ENCODE data around the gene DNAJC18.

DNAJC18 gene

GRCh38 chr5:139364466-139364865 lies 74.9 kb downstream of the DNAJC18 start:
- DNase-seq (ENCODE audit: low read depth): no peak

GRCh38 chr5:139363937-139364336 lies 75.4 kb downstream of the DNAJC18 start:
- DNase-seq (ENCODE audit: low read depth): no peak

- DNase-seq (ENCODE audit: low read depth): no peak
These were observed 77.4 kb downstream of the DNAJC18 start for GRCh38 chr5:139361835-139362429.

GRCh38 chr5:139360384-139360783 lies 78.9 kb downstream of the DNAJC18 start:
- no peak for DNase-seq (ENCODE audit: low read depth)

All from stimulated activated CD8-positive, alpha-beta memory T cell treated with anti-CD3 and anti-CD28 coated beads, Interleukin-15, amount 100 ng/mL, for 24 hours (primary cell).